Mammary epithelial cell (primary cell): ENCODE data around the gene BLOC1S3.

Experiments used
- CTCF ChIP-seq, 2 donors: IDR thresholded peaks in 1 of 2; conservative IDR thresholded peaks in 1 of 2; 2 replicates each; pipeline ENCODE4 v1.5.1; 2011 to 2012; ENCODE audit warnings: inconsistent platforms in 2 of 2, low read length in 2 of 2, mild to moderate bottlenecking in 2 of 2, control low read depth in 1 of 2, low read depth in 1 of 2; ENCODE audit not compliant: insufficient read depth in 1 of 2; ENCODE audit errors: extremely low read depth in 1 of 2
- EZH2 ChIP-seq: IDR thresholded peaks from 2 replicates; pipeline ENCODE4 v1.6.1; 2012; ENCODE audit warnings: low read length, inconsistent platforms, borderline replicate concordance

GRCh38 chr19:45217957-45218334, 39.4 kb downstream of the BLOC1S3 start:
- TF ChIP-seq CTCF (conservative IDR thresholded peaks at IDR 0.05 in 1 of 2, IDR thresholded peaks at IDR 0.05 in 1 of 2; ENCODE audit: extremely low read depth in 1 of 2, insufficient read depth in 1 of 2, low read depth in 1 of 2, low read length in 2 of 2) (no peak), EZH2 (no peak)
